ENCODE measurements around the gene GCSAM.

Gene GCSAM

GRCh38 chr3:112128843-112129727 lies 4.0 kb downstream of the GCSAM start:
- peak; percentile 23 for DNase-seq

GRCh38 chr3:112127522-112128494 lies 5.2 kb downstream of the GCSAM start:
- no peak for DNase-seq

- DNase-seq, result peak; percentile 28
Measured at GRCh38 chr3:112126511-112126911, 6.5 kb downstream of the GCSAM start.

DNA sequence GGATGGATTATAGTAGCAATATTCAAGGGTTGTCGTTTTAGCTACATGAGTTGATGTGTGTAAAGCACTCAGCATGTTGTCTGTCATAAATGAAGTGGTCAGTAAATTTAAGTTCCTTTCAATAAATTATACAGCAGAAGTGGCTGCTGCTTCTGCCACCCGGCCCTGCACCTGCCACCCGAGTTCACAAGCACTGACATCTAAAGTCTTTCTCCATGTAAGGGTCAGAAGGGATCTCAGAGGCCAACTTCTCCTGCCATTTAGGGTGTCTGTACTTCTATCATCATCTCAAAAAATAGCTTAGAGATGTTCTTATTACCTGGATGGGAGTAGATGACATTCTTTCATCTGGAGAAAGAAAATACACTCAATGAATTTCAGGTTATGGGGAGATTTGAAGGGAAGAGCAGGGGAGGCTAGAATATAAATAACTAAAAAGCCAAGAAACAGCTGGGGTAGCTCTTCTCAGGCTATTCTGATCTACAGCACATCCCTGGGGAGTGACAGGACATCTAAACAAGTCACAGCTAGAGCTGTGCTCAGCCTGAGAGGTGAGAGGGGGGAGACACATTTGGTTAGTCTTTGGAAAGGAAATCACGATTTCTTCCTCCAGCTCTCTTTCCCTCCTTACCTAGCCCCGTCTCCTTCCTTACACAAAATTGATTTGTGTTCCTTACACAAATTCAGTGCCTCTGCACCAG lies 8.0 kb downstream of the GCSAM start:
- no peak for DNase-seq

GRCh38 chr3:112123548-112123947 lies 9.5 kb downstream of the GCSAM start:
- DNase-seq, result no peak

GRCh38 chr3:112122870-112123269 lies 10.2 kb downstream of the GCSAM start:
- no peak for DNase-seq

DNA sequence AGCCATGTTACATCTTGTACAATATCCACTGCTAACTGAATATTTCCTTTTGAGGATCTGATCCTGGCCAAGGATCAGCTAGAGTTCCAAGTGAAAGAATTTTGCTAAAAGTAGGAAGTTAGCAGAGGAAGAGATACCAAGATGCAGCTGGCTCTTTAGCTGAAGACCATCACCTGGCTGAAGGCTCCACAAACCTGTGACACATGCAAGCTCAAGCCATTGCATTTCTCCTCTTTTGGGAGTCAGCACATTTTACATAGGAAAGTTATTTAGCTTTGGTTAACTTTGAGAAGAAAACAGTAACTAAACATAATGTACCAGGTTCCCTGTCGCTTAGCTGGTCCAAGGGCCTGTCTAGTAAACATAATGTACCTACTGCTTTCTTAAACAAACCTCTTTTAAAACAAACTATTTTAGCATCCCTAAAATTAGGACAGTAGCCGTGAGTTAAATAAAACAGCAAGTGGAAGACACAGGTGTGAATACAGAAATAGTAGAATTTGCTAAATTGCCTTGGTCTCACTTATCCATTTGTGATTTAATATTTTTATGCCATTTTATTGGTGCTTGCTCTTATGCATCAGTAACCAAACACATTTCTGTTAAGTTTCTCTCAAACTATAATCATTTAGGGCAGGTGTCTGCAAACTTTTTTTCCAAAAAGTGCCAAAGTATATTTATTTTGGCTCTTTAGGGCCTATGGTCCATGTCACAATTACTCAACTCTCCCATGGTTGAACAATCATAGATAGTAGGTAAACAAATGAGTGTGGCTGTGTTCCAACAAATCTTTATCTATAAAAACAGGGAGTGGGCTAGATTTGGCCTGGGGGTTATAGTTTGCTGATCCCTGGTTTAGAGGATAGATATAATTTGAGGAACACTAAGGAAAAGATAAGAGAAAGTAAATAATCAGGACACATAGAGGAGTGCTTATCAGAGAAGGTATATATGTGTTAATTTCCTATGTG lies 11.2 kb downstream of the GCSAM start:
- no peak for DNase-seq

- DNase-seq, result no peak
Measured at GRCh38 chr3:112119962-112120836, 12.8 kb downstream of the GCSAM start.

DNA sequence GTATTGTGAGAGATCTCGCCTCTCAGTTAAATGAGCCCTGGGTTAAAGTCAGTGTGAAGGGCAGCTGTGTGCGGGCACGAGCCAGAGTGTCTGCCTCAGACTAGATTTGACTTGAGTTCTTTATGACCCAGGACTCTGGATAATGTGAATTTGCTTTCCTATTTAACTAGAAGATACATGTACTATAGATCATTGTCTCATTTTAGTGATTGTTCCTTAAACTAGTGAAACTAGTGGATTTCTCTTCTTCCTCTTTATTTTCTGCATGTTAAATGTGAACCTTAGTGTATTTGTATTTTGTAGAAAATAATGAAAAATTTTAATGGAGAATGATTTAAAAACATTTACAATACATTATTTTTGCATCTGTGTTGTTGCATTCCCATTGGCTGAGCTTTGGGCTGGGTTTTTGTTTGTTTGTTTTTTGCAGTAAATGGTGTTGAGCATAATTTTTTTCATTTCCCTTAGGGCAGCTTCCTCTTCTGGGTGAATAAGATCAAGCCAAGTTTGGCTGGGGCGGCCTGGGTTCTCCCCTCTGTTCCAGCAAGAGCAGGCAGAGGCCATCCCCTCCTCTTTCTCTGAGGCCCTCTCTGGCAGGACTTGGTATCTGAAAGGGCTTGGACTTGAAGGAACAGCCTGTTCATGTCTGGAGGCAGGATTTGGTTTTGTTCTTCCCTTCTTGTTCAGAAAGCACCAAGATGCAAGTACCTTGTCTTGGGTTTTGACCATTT lies 15.0 kb downstream of the GCSAM start:
- no peak for DNase-seq

DNA sequence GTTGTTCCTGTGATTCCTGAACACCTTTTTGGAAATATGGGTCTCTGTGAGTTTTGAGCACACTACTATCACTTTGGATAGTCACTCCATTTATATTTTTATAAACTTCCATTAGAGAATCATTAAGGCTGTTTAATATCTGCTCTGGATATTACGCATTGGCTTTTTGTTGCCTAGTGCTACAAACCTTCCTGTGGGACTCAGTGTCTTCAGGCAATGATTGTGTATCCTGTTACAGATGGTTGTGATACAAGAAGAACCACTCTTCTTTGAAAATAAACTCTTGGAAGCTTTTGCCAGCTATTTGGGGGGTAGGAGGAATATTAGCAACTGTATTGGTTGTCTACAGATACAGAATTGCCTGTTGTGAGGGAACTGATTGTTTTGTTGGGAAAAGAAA lies 15.6 kb downstream of the GCSAM start:
- DNase-seq, result no peak

- no peak for DNase-seq
Measured at GRCh38 chr3:112116748-112117186, 16.3 kb downstream of the GCSAM start.

DNA sequence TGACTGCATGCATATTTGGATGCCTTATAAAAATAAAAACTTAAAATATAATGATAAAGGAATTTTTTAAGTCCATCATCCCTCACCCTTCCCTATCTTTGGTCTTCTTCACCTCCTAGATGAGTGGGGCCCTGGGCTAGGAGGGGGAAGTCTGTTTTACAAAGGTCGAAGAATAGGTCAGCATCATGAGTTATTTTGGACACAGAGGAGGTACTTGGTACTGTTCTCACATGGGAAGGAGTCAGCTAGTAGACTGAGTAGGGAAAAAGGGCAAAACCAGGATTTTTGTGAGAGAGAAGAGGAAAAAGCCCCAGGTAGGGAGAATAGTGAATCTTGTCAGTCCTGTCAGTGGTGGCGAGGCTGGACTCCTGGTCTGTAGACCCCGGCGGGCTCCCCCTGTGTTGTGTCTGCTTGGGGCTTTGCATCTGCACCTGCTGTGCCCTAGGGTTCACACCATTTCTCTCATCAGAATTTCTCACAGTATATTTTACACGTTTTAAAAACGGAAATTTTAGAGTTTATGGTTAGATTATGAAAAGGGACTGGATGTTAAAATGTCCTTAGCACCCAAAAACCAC lies 17.2 kb downstream of the GCSAM start:
- no peak for DNase-seq

DNA sequence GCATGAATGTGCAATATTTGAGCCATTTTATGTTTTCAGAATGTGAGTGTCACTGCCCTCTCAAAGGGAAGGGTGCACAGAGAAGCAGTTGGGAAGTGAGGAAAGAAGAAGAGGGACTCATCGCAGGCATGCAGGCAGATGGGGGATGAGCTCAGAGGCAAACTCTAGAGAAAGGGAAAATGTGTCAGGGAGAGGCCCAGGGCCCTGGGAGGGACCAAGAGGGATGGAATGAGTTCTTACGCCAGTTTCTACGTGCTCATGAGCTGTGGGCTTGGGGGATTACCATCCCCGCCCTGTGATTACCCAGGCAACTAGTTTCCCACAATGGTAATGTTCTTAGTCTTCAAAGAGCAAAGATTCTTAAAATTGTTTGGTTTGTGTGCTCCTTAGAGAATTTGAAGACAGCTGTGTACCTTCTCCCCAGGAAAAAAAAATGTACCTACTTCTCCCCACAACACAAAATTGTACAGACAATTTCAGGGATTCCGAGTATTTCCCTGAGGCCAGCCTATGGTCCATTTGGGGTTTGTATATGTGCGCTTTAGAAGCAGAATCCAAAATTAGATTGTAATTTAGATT lies 17.8 kb downstream of the GCSAM start:
- DNase-seq, result peak; percentile 11

GRCh38 chr3:112114576-112115160 lies 18.4 kb downstream of the GCSAM start:
- DNase-seq, result no peak

GRCh38 chr3:112111785-112112402 lies 21.2 kb downstream of the GCSAM start:
- peak; percentile 51 for DNase-seq

DNA sequence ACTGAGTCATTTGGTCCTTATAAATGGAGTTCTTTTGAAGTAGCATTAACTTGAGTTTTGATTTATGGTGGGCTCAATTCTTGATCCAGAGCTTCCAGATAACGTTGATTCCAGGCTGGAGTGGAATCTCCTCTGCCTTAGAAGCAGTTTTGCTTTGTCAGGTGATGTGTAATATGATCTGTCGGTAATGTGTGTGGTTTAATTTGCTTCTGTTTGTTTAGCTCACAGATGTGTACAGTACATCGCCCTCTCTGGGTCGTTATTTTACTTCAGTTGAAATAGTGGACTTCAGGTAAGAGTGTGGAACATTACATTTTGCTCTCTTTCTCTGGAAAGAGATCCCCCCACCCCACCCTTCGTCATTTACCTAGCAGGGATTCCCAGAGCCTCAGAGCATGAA lies 23.7 kb downstream of the GCSAM start:
- no peak for DNase-seq

GRCh38 chr3:112104774-112105173 lies 28.3 kb downstream of the GCSAM start:
- no peak for DNase-seq

- DNase-seq, result peak; percentile 93
Measured at GRCh38 chr3:112101916-112102315, 31.1 kb downstream of the GCSAM start.

Data from fibroblast of skin of right quadriceps (primary cell).